ENCODE results near the gene DMD.

DNA sequence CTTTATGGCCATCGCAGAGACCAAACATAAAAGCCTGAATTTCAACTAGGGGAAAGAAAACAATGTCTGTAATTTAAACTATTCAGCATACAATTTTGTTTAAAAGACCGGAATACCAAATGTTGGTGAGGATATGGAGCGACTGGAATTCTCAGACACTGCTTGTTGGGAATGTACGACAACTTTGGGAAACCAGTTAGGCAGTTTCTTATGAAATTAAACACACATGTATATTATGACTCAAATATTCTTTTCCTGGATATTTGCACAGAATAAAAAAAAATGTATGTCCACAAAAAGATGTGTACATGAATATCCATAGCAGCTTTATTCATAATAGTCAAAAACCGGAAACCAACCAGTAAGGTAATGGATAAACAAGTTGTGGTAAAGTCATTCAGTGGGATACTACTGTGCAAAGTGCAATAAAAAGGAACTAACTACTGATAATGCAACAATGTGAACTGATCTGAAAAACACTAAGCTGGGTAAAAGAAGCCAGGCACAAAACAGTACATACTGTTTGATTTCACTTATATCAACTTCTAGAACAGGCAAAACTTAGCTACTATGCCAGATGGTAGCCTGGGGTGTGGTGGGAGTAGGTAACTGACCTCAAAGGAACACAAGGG is 1986.9 kb downstream of the DMD start:
- TF ChIP-seq EZH2 (IDR thresholded peaks at IDR 0.05; ENCODE audit: low read depth): no peak
- TF ChIP-seq, protein P1, sequence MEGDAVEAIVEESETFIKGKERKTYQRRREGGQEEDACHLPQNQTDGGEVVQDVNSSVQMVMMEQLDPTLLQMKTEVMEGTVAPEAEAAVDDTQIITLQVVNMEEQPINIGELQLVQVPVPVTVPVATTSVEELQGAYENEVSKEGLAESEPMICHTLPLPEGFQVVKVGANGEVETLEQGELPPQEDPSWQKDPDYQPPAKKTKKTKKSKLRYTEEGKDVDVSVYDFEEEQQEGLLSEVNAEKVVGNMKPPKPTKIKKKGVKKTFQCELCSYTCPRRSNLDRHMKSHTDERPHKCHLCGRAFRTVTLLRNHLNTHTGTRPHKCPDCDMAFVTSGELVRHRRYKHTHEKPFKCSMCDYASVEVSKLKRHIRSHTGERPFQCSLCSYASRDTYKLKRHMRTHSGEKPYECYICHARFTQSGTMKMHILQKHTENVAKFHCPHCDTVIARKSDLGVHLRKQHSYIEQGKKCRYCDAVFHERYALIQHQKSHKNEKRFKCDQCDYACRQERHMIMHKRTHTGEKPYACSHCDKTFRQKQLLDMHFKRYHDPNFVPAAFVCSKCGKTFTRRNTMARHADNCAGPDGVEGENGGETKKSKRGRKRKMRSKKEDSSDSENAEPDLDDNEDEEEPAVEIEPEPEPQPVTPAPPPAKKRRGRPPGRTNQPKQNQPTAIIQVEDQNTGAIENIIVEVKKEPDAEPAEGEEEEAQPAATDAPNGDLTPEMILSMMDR (conservative IDR thresholded peaks at IDR 0.05): no peak
